LNCAP (cell line): Measurements from ENCODE around the gene EPHA3.

Source experiments
- CTCF ChIP-seq: fragments of 450-650 bp; IDR thresholded peaks from 2 replicates; pipeline ENCODE4 v1.5.1; 2017; ENCODE audit warnings: mild to moderate bottlenecking

Gene EPHA3

DNA sequence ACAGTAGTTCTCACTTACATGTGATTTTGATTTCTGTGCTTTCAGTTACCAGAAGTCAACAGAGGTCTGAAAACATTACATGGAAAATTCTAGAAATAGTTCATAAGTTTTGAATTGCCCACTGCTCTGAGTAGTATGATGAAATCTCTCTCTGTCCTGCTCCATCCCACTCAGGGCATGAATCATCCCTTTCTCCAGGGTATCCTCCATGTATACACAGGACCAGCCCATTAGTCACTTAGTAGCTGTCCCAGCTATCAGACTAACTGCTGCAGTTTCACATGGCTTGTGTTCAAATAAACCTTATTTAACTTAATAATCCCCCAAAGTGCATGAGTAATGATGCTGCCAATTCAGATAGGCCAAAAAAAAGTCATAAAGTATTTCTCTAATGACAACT, 38.6 kb downstream of the EPHA3 start:
- TF ChIP-seq CTCF: no peak

- TF ChIP-seq CTCF: no peak
These were observed 47.0 kb downstream of the EPHA3 start for GRCh38 chr3:89154416-89154815.

GRCh38 chr3:89155811-89156210, 48.4 kb downstream of the EPHA3 start:
- TF ChIP-seq CTCF: no peak

DNA sequence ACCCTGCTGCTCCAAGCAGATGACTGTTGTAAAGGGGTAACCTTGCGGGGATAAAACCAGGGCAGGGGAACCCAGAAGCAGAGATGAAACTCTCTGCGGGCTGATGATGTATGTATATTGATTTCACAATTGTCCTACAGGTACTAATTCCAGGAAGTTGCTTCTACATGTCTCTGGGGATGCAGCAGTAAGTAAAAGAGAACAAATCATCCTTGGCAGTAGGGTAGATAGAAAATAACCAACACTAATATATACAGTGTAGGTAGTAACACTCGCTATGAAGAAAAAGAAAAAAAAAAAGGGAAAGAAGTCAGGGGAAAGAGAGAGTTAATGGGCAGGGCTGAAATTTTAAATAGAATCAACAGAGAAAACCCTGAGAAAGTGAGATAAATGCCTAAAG, 50.2 kb downstream of the EPHA3 start:
- no peak for TF ChIP-seq CTCF

- no peak for TF ChIP-seq CTCF
These were observed 52.2 kb downstream of the EPHA3 start for GRCh38 chr3:89159605-89160004.

DNA sequence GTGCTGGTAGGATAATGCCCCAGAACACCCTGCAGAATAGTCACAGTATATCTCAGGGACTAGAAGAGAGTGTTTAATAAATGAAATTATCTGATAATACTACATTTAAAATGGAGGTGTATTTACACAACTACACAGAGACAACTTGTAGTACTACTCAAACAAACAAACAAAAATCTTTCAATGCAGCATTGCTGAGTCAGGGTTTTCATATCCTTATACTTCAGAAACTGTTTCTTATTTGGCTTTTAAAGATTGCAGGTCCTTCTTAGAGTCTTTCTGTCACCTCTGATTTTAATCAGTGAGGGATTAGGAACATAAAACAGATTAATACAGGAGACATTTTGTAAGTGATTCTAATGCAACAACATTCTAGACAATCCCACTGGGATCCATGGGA, 57.4 kb downstream of the EPHA3 start:
- no peak for TF ChIP-seq CTCF

GRCh38 chr3:89165636-89166263, 58.3 kb downstream of the EPHA3 start:
- TF ChIP-seq CTCF: no peak
